Muscle layer of colon (tissue), 2 donors: ENCODE results near the gene CCDC81.

ENCODE experiments used
- H3K27ac ChIP-seq: one replicate; pipeline ENCODE4 v1.7.0; 2013; ENCODE audit warnings: low read depth, mild to moderate bottlenecking, low read length, moderate library complexity
- H3K27me3 ChIP-seq, 2 donors: one replicate each; pipeline ENCODE4 v1.7.0; 2013; ENCODE audit warnings: low read length in 2 of 2, mild to moderate bottlenecking in 2 of 2; ENCODE audit not compliant: insufficient read depth in 2 of 2, control insufficient read depth in 1 of 2
- H3K36me3 ChIP-seq: one replicate; pipeline ENCODE4 v1.7.0; 2013; ENCODE audit warnings: mild to moderate bottlenecking, low read length; ENCODE audit not compliant: insufficient read depth
- H3K4me1 ChIP-seq: one replicate; pipeline ENCODE4 v1.7.0; 2013; ENCODE audit warnings: mild to moderate bottlenecking, low read length; ENCODE audit not compliant: insufficient read depth
- H3K4me3 ChIP-seq, 2 donors: one replicate each; pipeline ENCODE4 v1.7.0; 2013; ENCODE audit warnings: low read length in 2 of 2, low read depth in 1 of 2, mild to moderate bottlenecking in 1 of 2, moderate library complexity in 1 of 2
- H3K9ac ChIP-seq: one replicate; pipeline ENCODE4 v1.7.0; 2013; ENCODE audit warnings: low read length
- H3K9me3 ChIP-seq: one replicate; pipeline ENCODE4 v1.7.0; 2013; ENCODE audit warnings: mild to moderate bottlenecking, low read length
- donor health status: abdominal sarcoma.
- donor health status: Adenocarcinoma of cecum.

Gene CCDC81

GRCh38 chr11:86442420-86442819 is 67.7 kb downstream of the CCDC81 start:
- H3K4me3 ChIP-seq = no peak overlapping the region
- no peaks in the 10 kb centered on the region for H3K9me3 ChIP-seq
- H3K27ac ChIP-seq = no peak overlapping the region
- H3K36me3 ChIP-seq = peaks cover 28% of the 10 kb centered on the region
- H3K4me1 ChIP-seq = no peaks in the 10 kb centered on the region
- H3K27me3 ChIP-seq = no peaks in the 10 kb centered on the region
- no peak overlapping the region for H3K9ac ChIP-seq

GRCh38 chr11:86442827-86443226 is 68.1 kb downstream of the CCDC81 start:
- Histone ChIP-seq H3K9ac (no peak overlapping the region), H3K36me3 (peaks cover 28% of the 10 kb centered on the region), H3K4me1 (no peaks in the 10 kb centered on the region), H3K9me3 (no peaks in the 10 kb centered on the region), H3K27ac (no peak overlapping the region), H3K4me3 (no peak overlapping the region), H3K27me3 (no peaks in the 10 kb centered on the region)

- no peak overlapping the region for H3K9ac ChIP-seq
- no peak overlapping the region for H3K27ac ChIP-seq
- no peaks in the 10 kb centered on the region for H3K9me3 ChIP-seq
- no peaks in the 10 kb centered on the region for H3K4me1 ChIP-seq
- H3K4me3 ChIP-seq = no peak overlapping the region
- H3K27me3 ChIP-seq = no peaks in the 10 kb centered on the region
- peaks cover 28% of the 10 kb centered on the region for H3K36me3 ChIP-seq
These were observed 68.7 kb downstream of the CCDC81 start for GRCh38 chr11:86443415-86443814.

GRCh38 chr11:86444981-86445380 is 70.3 kb downstream of the CCDC81 start:
- Histone ChIP-seq H3K27ac (no peak overlapping the region), H3K9ac (no peak overlapping the region), H3K4me1 (no peaks in the 10 kb centered on the region), H3K36me3 (peaks cover 28% of the 10 kb centered on the region), H3K27me3 (no peaks in the 10 kb centered on the region), H3K9me3 (no peaks in the 10 kb centered on the region), H3K4me3 (no peak overlapping the region)

GRCh38 chr11:86446163-86446923 is 71.7 kb downstream of the CCDC81 start:
- Histone ChIP-seq H3K27me3 (no peaks in the 10 kb centered on the region), H3K9me3 (no peaks in the 10 kb centered on the region), H3K9ac (no peak overlapping the region), H3K4me1 (no peaks in the 10 kb centered on the region), H3K36me3 (peaks cover 28% of the 10 kb centered on the region), H3K4me3 (no peak overlapping the region), H3K27ac (no peak overlapping the region)

GRCh38 chr11:86446924-86447285 is 72.2 kb downstream of the CCDC81 start:
- Histone ChIP-seq H3K4me1 (no peaks in the 10 kb centered on the region), H3K27me3 (no peaks in the 10 kb centered on the region), H3K9me3 (no peaks in the 10 kb centered on the region), H3K27ac (no peak overlapping the region), H3K9ac (no peak overlapping the region), H3K36me3 (peaks cover 28% of the 10 kb centered on the region), H3K4me3 (no peak overlapping the region)

GRCh38 chr11:86447763-86448480 is 73.2 kb downstream of the CCDC81 start:
- no peaks in the 10 kb centered on the region for H3K4me1 ChIP-seq
- no peaks in the 10 kb centered on the region for H3K9me3 ChIP-seq
- H3K36me3 ChIP-seq = peaks cover 20% of the 10 kb centered on the region
- no peak overlapping the region for H3K9ac ChIP-seq
- H3K27ac ChIP-seq = no peak overlapping the region
- no peaks in the 10 kb centered on the region for H3K27me3 ChIP-seq
- no peak overlapping the region for H3K4me3 ChIP-seq

GRCh38 chr11:86449993-86450629 is 75.4 kb downstream of the CCDC81 start:
- Histone ChIP-seq H3K4me1 (no peaks in the 10 kb centered on the region), H3K36me3 (peaks cover 12% of the 10 kb centered on the region), H3K9ac (no peak overlapping the region), H3K27ac (no peak overlapping the region), H3K27me3 (no peaks in the 10 kb centered on the region), H3K4me3 (no peak overlapping the region), H3K9me3 (no peaks in the 10 kb centered on the region)

- Histone ChIP-seq H3K9ac (no peak overlapping the region), H3K27ac (no peak overlapping the region), H3K27me3 (no peaks in the 10 kb centered on the region), H3K4me1 (peaks cover 12% of the 10 kb centered on the region), H3K4me3 (no peak overlapping the region), H3K36me3 (no peaks in the 10 kb centered on the region), H3K9me3 (no peaks in the 10 kb centered on the region)
These were observed 78.8 kb downstream of the CCDC81 start for GRCh38 chr11:86453290-86454030.

- H3K27ac ChIP-seq = no peak overlapping the region
- peaks cover 37% of the 10 kb centered on the region for H3K4me1 ChIP-seq
These were observed 81.6 kb downstream of the CCDC81 start for GRCh38 chr11:86456075-86456939.

More at GRCh38 chr11:86456075-86456939, 81.6 kb downstream of the CCDC81 start:
- Histone ChIP-seq H3K36me3 (no peaks in the 10 kb centered on the region), H3K27me3 (no peaks in the 10 kb centered on the region), H3K9ac (no peak overlapping the region), H3K9me3 (no peaks in the 10 kb centered on the region), H3K4me3 (no peak overlapping the region)
